DND-41 (cell line): ENCODE results near the gene PKHD1.

ENCODE experiments used
- ATAC-seq: fragments of 200-7000 bp; cut with Tn5 transposase; 3 replicates; pipeline ENCODE4 v1.9.1; 2021; ENCODE audit warnings: low read depth; ENCODE audit not compliant: insufficient read depth
- DNase-seq: peaks from one replicate; pipeline ENCODE4 v3.0.0-alpha.2; 2020
- H2AFZ ChIP-seq: 2 replicates; pipeline ENCODE4 v1.6.0; 2012; ENCODE audit warnings: low read depth, low read length
- H3K27ac ChIP-seq: 2 replicates; pipeline ENCODE4 v1.5.1; 2012; ENCODE audit warnings: low read length, inconsistent platforms
- H3K27me3 ChIP-seq: fragments of 200-600 bp; sonication (generic); 2 replicates; pipeline ENCODE4 v1.6.0; 2012; ENCODE audit warnings: low read length, mild to moderate bottlenecking, inconsistent platforms; ENCODE audit not compliant: insufficient read depth, poor library complexity
- H3K36me3 ChIP-seq: 2 replicates; pipeline ENCODE4 v1.5.1; 2012; ENCODE audit warnings: low read length, inconsistent platforms; ENCODE audit not compliant: insufficient read depth
- H3K4me1 ChIP-seq: 2 replicates; pipeline ENCODE4 v1.5.1; 2012; ENCODE audit warnings: mild to moderate bottlenecking, low read length; ENCODE audit not compliant: insufficient read depth
- H3K4me2 ChIP-seq: 2 replicates; pipeline ENCODE4 v1.6.0; 2012; ENCODE audit warnings: mild to moderate bottlenecking, moderate library complexity, low read length, inconsistent platforms; ENCODE audit not compliant: insufficient read depth
- H3K4me3 ChIP-seq, 2 experiments: fragments of 200-600 bp in 1 of 2; shearing (Covaris generic) in 1 of 2; 2 replicates each; pipeline ENCODE4 v1.5.1; 2012 to 2016; ENCODE audit warnings: inconsistent platforms in 2 of 2, low read length in 2 of 2, mild to moderate bottlenecking in 2 of 2, low read depth in 1 of 2, moderate library complexity in 1 of 2
- H3K79me2 ChIP-seq: 2 replicates; pipeline ENCODE4 v1.6.0; 2012; ENCODE audit warnings: low read length, inconsistent platforms; ENCODE audit not compliant: insufficient read depth
- H3K9ac ChIP-seq: 2 replicates; pipeline ENCODE4 v1.6.0; 2012; ENCODE audit warnings: low read depth, mild to moderate bottlenecking, inconsistent platforms, low read length, moderate library complexity
- H3K9me3 ChIP-seq: 2 replicates; pipeline ENCODE4 v1.5.1; 2012; ENCODE audit warnings: low read length, moderate library complexity, mild to moderate bottlenecking, inconsistent platforms; ENCODE audit not compliant: insufficient read depth, severe bottlenecking
- H4K20me1 ChIP-seq: 2 replicates; pipeline ENCODE4 v1.6.0; 2012; ENCODE audit warnings: low read length; ENCODE audit not compliant: insufficient read depth
- EZH2 ChIP-seq: IDR thresholded peaks from 3 replicates; pipeline ENCODE4 v1.6.1; 2012; ENCODE audit warnings: borderline replicate concordance, low read depth, mild to moderate bottlenecking, moderate library complexity, low read length, inconsistent platforms; ENCODE audit not compliant: severe bottlenecking
- TF ChIP-seq, protein P1 (sequence below): IDR thresholded peaks from 2 replicates; pipeline ENCODE4 v1.5.1; 2012; ENCODE audit warnings: borderline replicate concordance, low read length, moderate library complexity, mild to moderate bottlenecking; ENCODE audit not compliant: poor library complexity, severe bottlenecking; ENCODE audit errors: extremely low read depth

PKHD1 gene

DNA sequence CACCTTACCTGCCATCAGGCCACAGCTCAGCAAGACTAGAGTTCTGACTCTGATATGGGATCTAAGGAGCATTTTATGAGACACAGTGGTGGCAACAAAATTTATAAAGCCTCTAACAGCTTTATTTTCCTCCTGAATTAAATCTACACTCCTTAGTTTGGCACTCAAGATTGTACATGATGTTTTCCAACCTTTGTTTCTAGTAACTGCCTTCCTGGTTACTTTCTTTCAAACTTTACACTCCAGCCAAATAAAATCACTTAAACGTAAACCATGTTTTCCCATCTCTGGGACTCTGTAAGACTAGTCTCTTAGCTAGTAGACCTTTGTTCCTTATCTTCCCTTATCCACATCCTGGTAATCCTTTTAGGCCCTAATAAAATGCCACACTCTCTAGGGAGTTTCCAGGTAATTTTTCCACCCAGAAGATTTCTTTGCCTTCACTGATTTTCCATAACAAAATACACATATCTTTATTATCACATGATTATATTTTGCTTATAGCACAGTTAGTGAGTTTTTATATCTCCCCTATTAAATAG lies 92.1 kb downstream of the PKHD1 start:
- Histone ChIP-seq H3K4me1 (no peaks in the 10 kb centered on the region), H3K36me3 (no peaks in the 10 kb centered on the region), H3K9ac (no peak overlapping the region), H3K27ac (no peak overlapping the region), H2AFZ (peak overlapping the region; percentile 24; the same call in 1 of the 2 replicates), H3K9me3 (no peaks in the 10 kb centered on the region), H4K20me1 (no peaks in the 10 kb centered on the region), H3K4me2 (no peak overlapping the region), H3K4me3 (no peak overlapping the region), H3K27me3 (no peaks in the 10 kb centered on the region), H3K79me2 (no peaks in the 10 kb centered on the region)
- ATAC-seq (no peak), DNase-seq (no peak)
- TF ChIP-seq, protein P1, sequence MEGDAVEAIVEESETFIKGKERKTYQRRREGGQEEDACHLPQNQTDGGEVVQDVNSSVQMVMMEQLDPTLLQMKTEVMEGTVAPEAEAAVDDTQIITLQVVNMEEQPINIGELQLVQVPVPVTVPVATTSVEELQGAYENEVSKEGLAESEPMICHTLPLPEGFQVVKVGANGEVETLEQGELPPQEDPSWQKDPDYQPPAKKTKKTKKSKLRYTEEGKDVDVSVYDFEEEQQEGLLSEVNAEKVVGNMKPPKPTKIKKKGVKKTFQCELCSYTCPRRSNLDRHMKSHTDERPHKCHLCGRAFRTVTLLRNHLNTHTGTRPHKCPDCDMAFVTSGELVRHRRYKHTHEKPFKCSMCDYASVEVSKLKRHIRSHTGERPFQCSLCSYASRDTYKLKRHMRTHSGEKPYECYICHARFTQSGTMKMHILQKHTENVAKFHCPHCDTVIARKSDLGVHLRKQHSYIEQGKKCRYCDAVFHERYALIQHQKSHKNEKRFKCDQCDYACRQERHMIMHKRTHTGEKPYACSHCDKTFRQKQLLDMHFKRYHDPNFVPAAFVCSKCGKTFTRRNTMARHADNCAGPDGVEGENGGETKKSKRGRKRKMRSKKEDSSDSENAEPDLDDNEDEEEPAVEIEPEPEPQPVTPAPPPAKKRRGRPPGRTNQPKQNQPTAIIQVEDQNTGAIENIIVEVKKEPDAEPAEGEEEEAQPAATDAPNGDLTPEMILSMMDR, result no peak
- no peak for TF ChIP-seq EZH2

DNA sequence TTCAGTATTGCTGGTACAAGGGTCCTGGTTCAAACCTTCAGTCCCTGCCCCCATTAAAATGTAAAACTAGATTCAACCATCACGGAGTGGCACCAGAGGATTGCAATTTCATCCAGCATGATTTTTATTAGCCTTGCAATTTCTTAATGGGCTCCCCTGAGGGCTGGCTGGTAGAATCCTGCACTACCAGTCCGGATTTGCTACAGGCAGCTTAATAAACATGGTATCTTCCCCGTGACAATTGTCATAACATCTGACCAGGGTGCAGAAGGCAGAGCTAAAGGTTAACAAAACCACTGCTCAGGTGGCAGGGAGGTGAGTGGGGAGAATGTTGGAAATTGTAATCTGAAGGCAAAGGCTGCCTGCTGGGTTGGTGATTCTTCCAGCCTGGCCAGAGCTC lies 94.5 kb downstream of the PKHD1 start:
- DNase-seq (no peak), ATAC-seq (no peak)
- Histone ChIP-seq H3K9me3 (no peaks in the 10 kb centered on the region), H4K20me1 (no peaks in the 10 kb centered on the region), H3K27me3 (no peaks in the 10 kb centered on the region), H3K27ac (no peak overlapping the region), H3K9ac (no peak overlapping the region), H3K4me3 (no peak overlapping the region), H3K4me1 (no peaks in the 10 kb centered on the region), H3K36me3 (no peaks in the 10 kb centered on the region), H3K4me2 (no peak overlapping the region), H3K79me2 (no peaks in the 10 kb centered on the region), H2AFZ (no peak overlapping the region)
- TF ChIP-seq EZH2, result no peak

DNA sequence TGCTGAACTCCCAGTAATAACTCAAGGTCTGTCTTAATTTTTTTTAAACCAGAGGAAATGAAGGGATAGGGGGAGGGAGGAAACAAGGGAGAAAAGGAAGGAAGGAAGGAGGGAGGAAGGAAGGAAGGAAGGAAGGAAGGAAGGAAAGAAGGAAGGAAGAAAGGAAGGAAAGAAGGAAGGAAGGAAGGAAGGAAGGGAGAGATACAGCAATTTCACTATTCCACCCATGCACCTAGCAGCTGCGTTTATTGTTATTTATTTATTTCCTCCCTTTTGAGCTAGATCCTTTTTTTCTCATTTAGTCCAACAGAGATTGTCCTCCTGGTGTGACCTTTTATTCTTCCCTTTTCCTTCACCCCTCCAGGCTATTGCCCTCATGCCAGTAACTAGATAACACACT lies 97.6 kb downstream of the PKHD1 start:
- Histone ChIP-seq H3K36me3 (no peaks in the 10 kb centered on the region), H3K27ac (no peak overlapping the region), H2AFZ (no peak overlapping the region), H3K4me3 (no peak overlapping the region), H3K9me3 (no peaks in the 10 kb centered on the region), H3K4me2 (no peak overlapping the region), H3K27me3 (no peaks in the 10 kb centered on the region), H3K9ac (no peak overlapping the region), H4K20me1 (no peaks in the 10 kb centered on the region), H3K4me1 (no peaks in the 10 kb centered on the region), H3K79me2 (no peaks in the 10 kb centered on the region)
- ATAC-seq (no peak), DNase-seq (no peak)
- no peak for TF ChIP-seq EZH2
- TF ChIP-seq, protein P1, result no peak

DNA sequence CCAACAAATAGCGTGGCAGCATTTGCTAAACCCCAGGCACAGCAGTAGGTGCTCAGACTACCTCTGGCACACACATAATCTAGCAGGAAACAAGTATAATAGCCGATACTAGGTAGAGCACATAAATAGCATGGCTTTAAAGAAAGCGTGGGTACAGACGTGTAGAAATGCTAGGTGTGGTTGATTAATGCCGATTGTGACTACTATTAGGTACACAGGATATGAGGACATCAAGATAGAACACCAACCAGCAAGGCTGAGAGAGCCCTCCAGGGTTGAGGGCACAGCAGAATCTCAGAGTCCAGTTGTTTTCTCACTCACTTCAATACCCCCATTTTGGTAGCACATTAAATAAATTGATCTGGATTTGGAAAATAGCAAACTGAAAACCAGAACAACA lies 100.5 kb downstream of the PKHD1 start:
- H3K4me2 ChIP-seq, result no peak overlapping the region

More for the DNA sequence above, 100.5 kb downstream of the PKHD1 start:
- H3K4me3 ChIP-seq, result no peak overlapping the region
- DNase-seq (no peak), ATAC-seq (no peak)
- no peaks in the 10 kb centered on the region for H3K4me1 ChIP-seq
- no peak overlapping the region for H3K9ac ChIP-seq
- no peaks in the 10 kb centered on the region for H4K20me1 ChIP-seq
- H2AFZ ChIP-seq, result no peak overlapping the region
- H3K27ac ChIP-seq, result no peak overlapping the region
- no peaks in the 10 kb centered on the region for H3K9me3 ChIP-seq
- H3K79me2 ChIP-seq, result no peaks in the 10 kb centered on the region
- no peak for TF ChIP-seq EZH2
- TF ChIP-seq, protein P1, result no peak
- H3K27me3 ChIP-seq, result no peaks in the 10 kb centered on the region
- H3K36me3 ChIP-seq, result no peaks in the 10 kb centered on the region
